GM12891 (cell line): ENCODE measurements around the gene BOC.

Source experiments
- POLR2A ChIP-seq: IDR thresholded peaks from 2 replicates; pipeline ENCODE4 v1.6.1; 2011; ENCODE audit warnings: low read depth, low read length, control low read depth
- POLR2AphosphoS5 ChIP-seq: IDR thresholded peaks from 2 replicates; pipeline ENCODE4 v1.6.1; 2011; ENCODE audit warnings: low read depth, low read length, control low read depth
- SPI1 ChIP-seq: IDR thresholded peaks from 2 replicates; pipeline ENCODE4 v1.6.1; 2011; ENCODE audit warnings: low read depth, low read length, control low read depth

GRCh38 chr3:113330742-113331141, 119.4 kb downstream of the BOC start:
- TF ChIP-seq POLR2A (no peak), POLR2AphosphoS5 (no peak), SPI1 (no peak)
